GM18498 (cell line): ENCODE measurements around the gene RUFY3.
"Not testable (repeated sequence)": the region's sequence is repeated elsewhere in the genome, so short reads cannot be mapped to it uniquely, and the experiment has no call there.

Experiments
- ATAC-seq: cut with Tn5 transposase; IDR thresholded peaks from one replicate; pipeline ENCODE4 v1.9.1; 2021; ENCODE audit warnings: mild to moderate bottlenecking, moderate library complexity; ENCODE audit not compliant: unreplicated experiment

Gene RUFY3

GRCh38 chr4:70705183-70706043 lies 16.4 kb upstream of the RUFY3 start:
- ATAC-seq: peak; percentile 65

GRCh38 chr4:70706044-70706461 lies 15.7 kb upstream of the RUFY3 start:
- no peak for ATAC-seq

- ATAC-seq: no peak
These were observed 15.2 kb upstream of the RUFY3 start for GRCh38 chr4:70706516-70706915.

GRCh38 chr4:70709611-70710205 lies 12.1 kb upstream of the RUFY3 start:
- no peak for ATAC-seq

GRCh38 chr4:70711599-70711998 lies 10.2 kb upstream of the RUFY3 start:
- ATAC-seq: no peak

GRCh38 chr4:70712150-70712549 lies 9.6 kb upstream of the RUFY3 start:
- ATAC-seq: no peak

GRCh38 chr4:70712604-70713452 lies 8.9 kb upstream of the RUFY3 start:
- ATAC-seq: peak; percentile 7

GRCh38 chr4:70713453-70714078 lies 8.2 kb upstream of the RUFY3 start:
- peak; percentile 42 for ATAC-seq

- peak; percentile 58 for ATAC-seq
These were observed 7.5 kb upstream of the RUFY3 start for GRCh38 chr4:70714079-70714887.

GRCh38 chr4:70715097-70715496 lies 6.7 kb upstream of the RUFY3 start:
- peak; percentile 8 for ATAC-seq

- ATAC-seq: no peak
These were observed 2.8 kb upstream of the RUFY3 start for GRCh38 chr4:70718811-70719604.

- no peak for ATAC-seq
These were observed 531 bp downstream of the RUFY3 start for GRCh38 chr4:70722199-70722791.

- no peak for ATAC-seq
These were observed 2.7 kb downstream of the RUFY3 start for GRCh38 chr4:70724463-70724862.

GRCh38 chr4:70725633-70726032 lies 3.9 kb downstream of the RUFY3 start:
- ATAC-seq: no peak

- not testable (repeated sequence) for ATAC-seq
These were observed 4.8 kb downstream of the RUFY3 start for GRCh38 chr4:70726515-70726914.

GRCh38 chr4:70728091-70728490 lies 6.3 kb downstream of the RUFY3 start:
- ATAC-seq: no peak

GRCh38 chr4:70732878-70733277 lies 11.1 kb downstream of the RUFY3 start:
- not testable (repeated sequence) for ATAC-seq

GRCh38 chr4:70734168-70734954 lies 12.6 kb downstream of the RUFY3 start:
- peak; percentile 90 for ATAC-seq
